ENCODE data around the gene IFNA8. TPM values are rescaled to one million over a fixed set of nuclear protein-coding genes. Genes with fewer than 3 reads are reported as not detected.

The IFNA8 gene
- total RNA-seq, 1 donor from 2014 or later, result not detected

Other genes starting within 250 kb of the IFNA8 start
- gene IFNA21, start 242.5 kb upstream of the IFNA8 start, total RNA-seq, result not detected
- gene IFNA4, start 221.5 kb upstream of the IFNA8 start, total RNA-seq, result not detected
- gene IFNA7, start 206.9 kb upstream of the IFNA8 start, total RNA-seq, result not detected
- not detected for gene IFNA10, start 202.0 kb upstream of the IFNA8 start, total RNA-seq
- gene IFNA16, start 191.8 kb upstream of the IFNA8 start, total RNA-seq, result not detected
- gene IFNA17, start 180.9 kb upstream of the IFNA8 start, total RNA-seq, result not detected
- gene IFNA14, start 169.1 kb upstream of the IFNA8 start, total RNA-seq, result not detected
- not detected for gene IFNA5, start 103.8 kb upstream of the IFNA8 start, total RNA-seq
- gene KLHL9, start 73.7 kb upstream of the IFNA8 start, total RNA-seq, result 11.2 TPM
- gene IFNA6, start 58.2 kb upstream of the IFNA8 start, total RNA-seq, result not detected
- not detected for gene IFNA13, start 41.1 kb upstream of the IFNA8 start, total RNA-seq
- not detected for gene IFNA2, start 23.7 kb upstream of the IFNA8 start, total RNA-seq
- gene IFNA1, start 31.3 kb downstream of the IFNA8 start, total RNA-seq, result not detected
- not detected for gene IFNE, start 73.2 kb downstream of the IFNA8 start, total RNA-seq